HepG2 (cell line): Measurements from ENCODE around the gene CLDN11. TPM values are rescaled to one million over a fixed set of nuclear protein-coding genes. Genes with fewer than 3 reads are reported as not detected.

Source experiments
- ARHGAP35 ChIP-seq: sonication (generic); formaldehyde crosslinking; IDR thresholded peaks from 2 replicates; pipeline ENCODE4 v1.9.0; 2022; ENCODE audit warnings: mild to moderate bottlenecking, inconsistent platforms, moderate library complexity, missing genetic modification reagents, borderline replicate concordance
- BHLHE40 ChIP-seq: IDR thresholded peaks from 2 replicates; pipeline ENCODE4 v1.6.1; 2011; ENCODE audit warnings: low read length, improper control_type of control experiment
- EHMT2 ChIP-seq: fragments of 200-600 bp; sonication (generic); IDR thresholded peaks from 2 replicates; pipeline ENCODE4 v1.7.0; 2017; ENCODE audit warnings: antibody characterized with exemption, low read depth, low read length, borderline replicate concordance
- MTA3 ChIP-seq: sonication (generic); formaldehyde crosslinking; IDR thresholded peaks from 2 replicates; pipeline ENCODE4 v1.4.0; 2020; ENCODE audit warnings: missing genetic modification reagents
- NFYC ChIP-seq: IDR thresholded peaks from 2 replicates; pipeline ENCODE4 v1.6.1; 2016; ENCODE audit warnings: missing genetic modification reagents, missing compliant biosample characterization
- RBFOX2 ChIP-seq: fragments of 200-400 bp; formaldehyde crosslinking; IDR thresholded peaks from 2 replicates; pipeline ENCODE4 v1.6.1; 2017; ENCODE audit warnings: low read depth, mild to moderate bottlenecking, low read length
- SP1 ChIP-seq, 2 experiments: fragments of 450-650 bp in 1 of 2; sonication (generic) in 1 of 2; formaldehyde crosslinking in 1 of 2; IDR thresholded peaks; 2 replicates each; pipeline versions ENCODE4 v1.4.0 to v1.6.1; 2016 to 2020; ENCODE audit warnings: missing genetic modification reagents in 1 of 2
- ZBTB40 ChIP-seq, 2 experiments: fragments of 450-650 bp in 1 of 2; sonication (generic) in 1 of 2; formaldehyde crosslinking in 1 of 2; IDR thresholded peaks; 2 replicates each; pipeline versions ENCODE4 v1.6.1 to v1.8.0; 2016 to 2022; ENCODE audit warnings: antibody characterized with exemption in 1 of 2, mild to moderate bottlenecking in 1 of 2, missing genetic modification reagents in 1 of 2
- ZFP36L2 ChIP-seq: sonication (generic); formaldehyde crosslinking; IDR thresholded peaks from 2 replicates; pipeline ENCODE4 v1.4.0; 2020; ENCODE audit warnings: missing genetic modification reagents
- ZFP91 ChIP-seq: sonication (generic); formaldehyde crosslinking; IDR thresholded peaks from 2 replicates; pipeline ENCODE4 v1.9.0; 2022; ENCODE audit warnings: missing genetic modification reagents, mild to moderate bottlenecking, borderline replicate concordance
- ZFX ChIP-seq: sonication (generic); formaldehyde crosslinking; IDR thresholded peaks from 2 replicates; pipeline ENCODE4 v1.4.0; 2020; ENCODE audit warnings: mild to moderate bottlenecking, low read depth, missing genetic modification reagents, moderate library complexity
- ZNF251 ChIP-seq: sonication (generic); formaldehyde crosslinking; IDR thresholded peaks from 2 replicates; pipeline ENCODE4 v1.9.0; 2021; ENCODE audit warnings: mild to moderate bottlenecking, missing genetic modification reagents
- ZNF281 ChIP-seq: sonication (generic); formaldehyde crosslinking; IDR thresholded peaks from 2 replicates; pipeline ENCODE4 v1.4.0; 2020; ENCODE audit warnings: missing genetic modification reagents, borderline replicate concordance
- ZNF501 ChIP-seq: sonication (generic); formaldehyde crosslinking; IDR thresholded peaks from 2 replicates; pipeline ENCODE4 v1.5.1; 2020; ENCODE audit warnings: mild to moderate bottlenecking, moderate library complexity, missing genetic modification reagents
- ZNF570 ChIP-seq: sonication (generic); formaldehyde crosslinking; IDR thresholded peaks from 2 replicates; pipeline ENCODE4 v1.4.0; 2020; ENCODE audit warnings: mild to moderate bottlenecking, missing genetic modification reagents, borderline replicate concordance
- ZNF780A ChIP-seq: sonication (generic); formaldehyde crosslinking; IDR thresholded peaks from 2 replicates; pipeline ENCODE4 v1.8.0; 2022; ENCODE audit warnings: mild to moderate bottlenecking, missing genetic modification reagents, moderate library complexity
- polyA plus RNA-seq, 8 experiments: library from polyadenylated mRNA; depleted of rRNA in 3 of 8; stranded (reverse) in 7 of 8; unstranded in 1 of 8; fragments of >200 nt; fragmentation: Illumina TruSeq in 4 of 8; extraction: Trizol in 4 of 8; gene quantifications; 2 replicates each; pipeline versions ENCODE4 v1.2.1 to v1.2.3, GENCODE V29; 2011 to 2016; ENCODE audit warnings: low read depth in 4 of 8, missing spikeins in 1 of 8, mixed read lengths in 1 of 8; ENCODE audit not compliant: insufficient read depth in 1 of 8
- total RNA-seq, 5 experiments: library from RNA; depleted of rRNA; stranded (reverse); fragments of >200 nt; fragmentation: Illumina TruSeq; extraction: Trizol; gene quantifications; 2 replicates each; pipeline ENCODE4 v1.2.3, GENCODE V29; 2016; ENCODE audit warnings: low read depth in 1 of 5

CLDN11 gene
- total and polyA plus RNA-seq, 2 of the 13 experiments (the other 11 are each of a cell fraction or from before 2014, with no cell fraction given): 4.2 to 4.9 TPM

GRCh38 chr3:170421111-170421641 is 2.5 kb downstream of the CLDN11 start (continued):
- no peak for TF ChIP-seq SP1 (IDR thresholded peaks at IDR 0.05)
- TF ChIP-seq SP1 (CRISPR knock-in tag; IDR thresholded peaks at IDR 0.05): no peak
- no peak for TF ChIP-seq ZFP36L2 (CRISPR knock-in tag)
- no peak for TF ChIP-seq ZNF780A
- TF ChIP-seq RBFOX2: no peak
- TF ChIP-seq ZBTB40 (IDR thresholded peaks at IDR 0.05): no peak
- no peak for TF ChIP-seq ZBTB40 (CRISPR knock-in tag; IDR thresholded peaks at IDR 0.05)
- TF ChIP-seq BHLHE40: peak; percentile 63; the same call in 1 of the 2 replicates
- TF ChIP-seq ZNF501 (CRISPR knock-in tag): no peak
- TF ChIP-seq ZNF281: no peak
- no peak for TF ChIP-seq ZNF251 (CRISPR knock-in tag)
- no peak for TF ChIP-seq EHMT2
- no peak for TF ChIP-seq ZNF570 (CRISPR knock-in tag)
- TF ChIP-seq MTA3: no peak
- no peak for TF ChIP-seq NFYC (CRISPR knock-in tag)
- TF ChIP-seq ZFX (CRISPR knock-in tag): peak; percentile 70
- TF ChIP-seq ZFP91 (CRISPR knock-in tag): no peak
- TF ChIP-seq ARHGAP35: no peak
